GM21390 (cell line): ENCODE data around the gene GNRHR.
A peak's percentile ranks its signal among the peaks of the same experiment; 100 is the strongest.
"Not testable (repeated sequence)": the region's sequence is repeated elsewhere in the genome, so short reads cannot be mapped to it uniquely, and the experiment has no call there.

ENCODE experiments used
- ATAC-seq: cut with Tn5 transposase; IDR thresholded peaks from one replicate; pipeline ENCODE4 v1.9.1; 2021; ENCODE audit not compliant: unreplicated experiment

The GNRHR gene, protein sequence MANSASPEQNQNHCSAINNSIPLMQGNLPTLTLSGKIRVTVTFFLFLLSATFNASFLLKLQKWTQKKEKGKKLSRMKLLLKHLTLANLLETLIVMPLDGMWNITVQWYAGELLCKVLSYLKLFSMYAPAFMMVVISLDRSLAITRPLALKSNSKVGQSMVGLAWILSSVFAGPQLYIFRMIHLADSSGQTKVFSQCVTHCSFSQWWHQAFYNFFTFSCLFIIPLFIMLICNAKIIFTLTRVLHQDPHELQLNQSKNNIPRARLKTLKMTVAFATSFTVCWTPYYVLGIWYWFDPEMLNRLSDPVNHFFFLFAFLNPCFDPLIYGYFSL

DNA sequence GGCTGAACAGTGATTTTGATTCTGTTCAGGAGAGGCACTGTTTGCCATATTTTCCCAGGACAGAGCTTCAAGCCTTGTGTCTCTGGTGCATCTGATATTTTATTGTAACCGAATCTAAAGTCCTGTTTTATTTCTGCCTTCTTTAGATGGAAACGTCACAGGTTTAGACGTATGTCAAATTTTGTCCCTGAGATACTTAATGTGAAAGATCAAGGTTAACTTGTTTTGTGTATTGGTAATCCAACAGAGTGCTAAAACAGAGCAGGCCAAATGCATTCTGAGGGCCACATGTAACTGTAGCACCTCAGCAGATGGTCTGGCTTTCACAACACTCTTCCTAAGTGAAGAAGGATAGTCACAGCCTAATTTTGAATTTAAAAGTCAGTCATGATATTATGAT lies at the start of gene GNRHR:
TSS of gene GNRHR (minus strand) at position 101 of the 400 bp plus-strand sequence. CDS start at position 48, 53 bp downstream.
- no peak for ATAC-seq

DNA sequence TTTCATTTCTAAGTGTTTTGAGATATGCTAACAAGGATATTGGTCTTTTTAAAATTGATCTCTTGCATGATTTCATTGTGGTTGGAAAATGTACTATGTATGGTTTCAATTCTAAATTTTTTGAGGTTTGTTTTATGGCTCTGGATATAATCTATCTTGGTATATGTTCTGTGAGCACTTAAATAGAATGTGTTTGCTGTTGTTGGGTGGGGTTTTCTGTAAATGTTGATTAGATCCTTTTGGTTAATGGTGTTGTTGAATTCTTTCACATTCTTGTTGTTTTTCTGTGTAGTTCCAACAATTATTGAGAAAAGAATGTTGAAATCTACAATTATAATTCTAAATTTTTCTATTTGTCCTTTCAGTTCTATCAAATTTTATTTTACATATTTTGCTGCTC lies 42.6 kb upstream of the GNRHR start:
- ATAC-seq: no peak

DNA sequence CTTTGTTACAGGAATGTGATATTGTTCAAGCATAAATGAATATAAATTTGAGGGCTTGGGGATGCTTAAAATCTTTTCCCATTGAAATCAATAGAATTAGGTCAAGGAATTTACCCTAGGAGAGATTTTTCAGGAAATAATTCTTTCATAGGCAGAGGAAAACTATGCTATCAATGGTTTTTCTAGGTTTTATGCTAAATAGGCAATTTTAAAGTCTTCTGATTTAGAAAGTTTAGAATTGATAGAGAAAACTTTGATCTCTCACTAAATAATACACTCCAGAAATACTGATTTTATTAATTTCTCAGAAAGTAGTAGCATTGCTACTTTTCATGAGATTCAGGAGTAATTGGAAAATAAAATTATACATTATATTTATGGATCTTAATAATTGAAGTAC lies 36.5 kb upstream of the GNRHR start:
- no peak for ATAC-seq

DNA sequence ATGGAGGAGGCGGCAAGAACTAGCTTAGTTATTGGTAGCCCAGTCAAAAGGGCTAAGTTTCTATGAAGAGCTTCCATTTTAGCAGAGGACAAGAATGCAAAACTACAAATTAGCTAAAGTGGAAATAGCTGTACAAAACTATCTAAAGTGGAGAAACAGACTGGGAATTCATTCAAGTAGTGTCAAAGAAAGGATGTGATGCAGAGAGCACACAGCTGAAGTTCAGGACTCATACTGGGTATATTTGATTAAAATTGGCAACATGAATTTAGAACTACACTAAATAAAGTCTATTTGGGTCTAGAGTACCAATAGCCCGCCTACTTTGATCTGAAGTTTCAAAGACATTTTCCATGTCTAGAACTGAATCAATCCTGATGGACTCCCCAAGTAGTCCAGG lies 33.1 kb upstream of the GNRHR start:
- no peak for ATAC-seq

DNA sequence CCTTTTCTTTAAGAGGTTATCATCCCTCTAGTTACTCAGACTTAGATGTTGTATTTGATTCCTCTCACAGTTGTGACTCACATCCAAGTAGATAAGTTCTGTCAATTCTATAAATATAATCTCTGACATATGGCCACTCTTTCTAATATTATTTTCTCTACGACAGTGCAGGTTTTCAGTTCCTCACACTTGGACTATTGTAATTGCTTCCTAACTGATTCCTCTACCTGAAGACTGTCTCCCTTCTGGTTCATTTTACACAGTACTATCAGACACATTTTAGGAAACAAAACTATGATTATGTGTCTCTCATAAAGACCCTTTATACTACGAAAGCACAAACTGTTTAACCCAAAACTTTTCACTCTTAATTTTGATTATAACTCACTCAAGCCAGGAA lies 31.3 kb upstream of the GNRHR start:
- ATAC-seq: peak; percentile 49

DNA sequence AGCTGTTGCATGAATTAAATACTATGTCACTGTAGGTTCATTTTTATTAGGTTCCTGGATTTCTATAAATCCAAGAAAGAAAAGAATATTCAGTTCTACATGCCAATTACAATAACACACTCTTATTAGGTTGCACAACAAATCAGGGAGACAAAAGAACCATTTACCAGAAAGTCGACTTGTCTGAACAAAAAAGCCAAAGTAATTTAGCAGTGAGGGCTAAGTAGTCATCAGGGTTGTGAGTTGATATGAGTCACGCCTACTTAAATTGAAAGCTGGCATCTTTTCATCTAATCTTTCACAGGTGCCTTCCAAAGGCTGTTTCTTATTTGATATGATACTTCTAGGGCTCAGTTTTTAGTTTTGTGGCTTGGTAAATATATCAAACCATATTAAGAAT lies 25.4 kb upstream of the GNRHR start:
- no peak for ATAC-seq

DNA sequence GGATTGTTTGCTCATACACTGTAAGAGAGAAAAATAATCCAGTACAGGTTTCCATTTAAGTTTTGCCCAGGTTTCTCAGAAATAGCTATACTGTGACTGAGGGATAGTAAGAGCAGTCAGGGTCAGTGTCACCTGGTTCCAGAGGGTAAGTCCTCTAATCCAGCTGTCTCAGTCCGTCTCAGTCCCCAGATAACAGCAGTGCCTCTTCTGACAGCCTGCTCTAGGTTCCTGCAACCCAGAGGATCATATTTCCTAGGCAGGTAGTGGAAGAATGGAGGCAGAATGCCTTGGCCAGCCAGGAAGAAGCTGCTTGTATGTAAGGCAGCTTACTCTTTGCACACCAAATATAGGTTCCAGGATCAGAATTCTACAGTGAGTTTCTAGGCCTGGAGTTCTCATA lies 22.6 kb upstream of the GNRHR start:
- ATAC-seq: no peak

DNA sequence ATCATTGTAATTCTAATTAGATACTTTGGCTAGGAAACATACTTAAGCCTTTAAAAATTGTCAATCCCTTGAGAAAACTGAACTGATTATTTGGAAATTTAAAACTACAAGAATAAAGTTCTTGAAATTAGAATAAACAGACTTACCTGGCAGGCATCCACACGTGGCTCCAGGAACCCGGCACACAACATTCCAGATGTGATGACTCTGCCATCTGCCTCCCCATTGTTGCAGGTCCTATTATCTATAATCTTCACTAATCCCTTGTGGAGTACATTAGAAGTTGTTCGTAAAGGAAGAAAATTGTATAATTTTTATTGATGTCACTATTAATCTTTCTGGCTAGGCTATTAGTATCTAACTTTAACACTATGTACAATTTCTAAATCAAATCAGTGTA lies 16.2 kb upstream of the GNRHR start:
- no peak for ATAC-seq

DNA sequence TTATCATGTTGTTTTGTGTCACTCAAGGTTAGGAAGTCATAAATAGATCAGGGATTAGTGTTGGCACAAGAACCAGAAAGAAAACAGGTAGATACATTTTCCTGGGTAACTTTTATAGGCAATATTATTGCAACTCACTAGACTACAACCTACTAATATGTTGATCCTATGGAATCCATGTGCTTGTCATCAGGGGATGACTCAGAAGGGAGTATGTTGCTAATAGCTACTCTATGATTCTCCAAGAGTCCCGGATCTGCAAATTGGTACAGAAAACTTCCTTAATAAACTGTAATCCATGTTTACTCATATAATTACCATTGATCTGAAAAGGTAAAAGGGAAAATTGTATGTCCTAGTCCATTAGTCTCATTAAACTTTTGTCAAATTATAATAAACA lies 11.7 kb upstream of the GNRHR start:
- ATAC-seq: no peak

DNA sequence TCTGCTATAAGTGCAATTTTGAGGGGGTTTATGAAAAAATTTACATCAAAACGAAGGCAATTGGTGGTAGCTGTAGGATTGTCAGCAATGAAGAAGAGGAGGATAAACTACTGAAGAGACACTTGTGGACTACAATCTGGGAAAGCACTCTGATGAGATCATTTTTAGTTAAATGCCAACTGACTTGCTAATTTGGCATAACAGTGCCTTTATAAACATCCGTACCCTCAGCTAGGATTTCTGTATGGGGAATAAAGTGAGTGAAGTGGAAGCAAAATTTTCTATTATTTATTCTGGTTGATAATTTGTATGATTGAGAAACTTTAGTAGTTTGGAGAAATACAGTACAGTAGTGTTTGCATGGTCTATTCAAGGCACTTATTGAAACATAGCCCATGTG lies 11.2 kb upstream of the GNRHR start:
- ATAC-seq: no peak

DNA sequence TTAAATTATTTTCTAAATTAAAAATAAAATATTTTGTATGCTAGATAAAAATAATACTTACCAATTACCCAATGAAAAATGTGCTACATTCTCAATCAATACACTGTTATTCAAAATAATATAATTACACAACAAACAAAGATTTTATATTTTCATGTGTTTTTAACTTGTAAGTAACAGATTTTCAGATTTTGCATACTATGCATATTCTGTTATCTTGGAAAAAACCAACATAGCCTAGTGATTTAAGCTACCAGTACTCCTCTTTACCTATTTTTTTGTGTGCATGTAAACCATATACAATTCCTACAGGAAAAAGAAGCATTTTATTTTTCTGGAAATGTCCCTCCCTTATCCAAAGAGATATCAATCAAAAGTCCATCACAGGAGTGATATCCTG lies 10.0 kb upstream of the GNRHR start:
- ATAC-seq: no peak

DNA sequence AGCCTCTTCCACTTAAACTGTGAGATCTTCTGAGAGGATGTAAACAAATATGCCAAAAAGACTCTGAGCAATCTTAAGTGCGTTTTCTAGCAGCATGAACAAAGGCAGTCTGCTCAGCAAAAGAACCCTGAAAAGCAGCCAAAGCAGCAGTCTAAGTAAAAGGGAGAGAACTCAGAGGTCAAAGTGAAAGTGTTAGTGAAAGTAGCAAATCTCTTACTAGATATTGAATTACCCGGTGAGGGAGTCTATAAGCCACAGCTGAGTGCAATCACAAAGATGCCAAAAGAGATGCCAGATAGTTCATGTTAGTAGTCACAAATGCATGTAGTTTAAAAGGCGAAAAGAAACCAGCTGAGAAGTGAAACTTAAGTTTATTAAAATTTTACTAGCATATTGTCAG lies 7.9 kb upstream of the GNRHR start:
- peak; percentile 99 for ATAC-seq

DNA sequence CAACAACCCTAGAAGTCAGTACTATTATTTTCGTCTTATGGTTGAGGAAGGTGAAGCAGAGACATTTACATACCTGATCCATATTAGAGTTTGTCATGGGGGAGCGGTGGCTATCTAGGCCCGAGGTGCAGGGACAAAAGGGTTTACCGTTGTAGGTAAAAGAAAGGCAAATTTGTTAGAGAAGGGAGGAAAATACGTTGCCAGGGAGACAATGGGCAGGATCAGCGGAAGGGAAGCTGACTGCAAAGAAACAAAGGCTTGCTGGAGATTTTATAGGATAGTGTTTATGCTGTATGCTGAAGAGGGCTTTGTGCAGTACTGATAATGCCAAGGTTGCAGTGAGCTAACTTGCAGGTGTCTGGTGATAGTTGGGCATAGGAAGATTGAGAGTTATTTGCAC lies 2.8 kb upstream of the GNRHR start:
- not testable (repeated sequence) for ATAC-seq

DNA sequence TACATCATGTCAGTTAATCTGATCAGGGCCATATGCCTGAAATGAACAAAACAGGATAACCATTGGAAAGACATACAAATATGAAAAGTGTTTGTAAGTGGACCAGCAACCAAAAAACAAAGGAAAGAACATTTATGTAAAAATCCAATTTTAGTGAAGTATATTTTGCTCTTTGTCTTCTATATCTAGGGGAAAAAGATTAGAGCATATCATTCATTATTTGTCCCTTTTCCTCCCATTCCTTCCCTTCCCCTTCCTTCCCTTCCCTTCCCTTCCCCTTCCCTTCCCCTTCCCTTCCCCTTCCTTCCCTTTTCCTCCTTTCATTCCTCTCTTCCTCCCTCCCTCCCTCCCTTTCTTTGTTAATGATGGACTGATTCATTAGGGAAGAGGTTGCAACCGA lies 1.8 kb upstream of the GNRHR start:
- ATAC-seq: no peak

DNA sequence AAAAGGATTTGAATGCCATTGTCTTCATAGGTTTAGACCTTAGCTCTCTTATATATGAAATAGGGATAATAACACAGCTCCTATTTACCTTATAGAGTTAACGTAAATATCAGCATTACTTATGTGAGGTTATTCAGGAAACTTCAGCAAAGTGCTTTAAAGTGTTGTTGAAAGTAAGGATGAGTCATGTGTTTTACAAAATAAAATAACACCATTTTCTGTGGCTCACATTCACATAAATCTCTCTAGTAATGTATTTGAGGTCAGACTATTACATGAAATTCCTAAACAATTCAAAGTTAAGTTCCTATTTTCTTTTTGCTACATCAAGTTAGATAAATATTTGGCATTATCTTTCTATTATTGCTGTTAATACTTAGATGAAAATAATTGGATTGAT lies 2.9 kb downstream of the GNRHR start:
- no peak for ATAC-seq

DNA sequence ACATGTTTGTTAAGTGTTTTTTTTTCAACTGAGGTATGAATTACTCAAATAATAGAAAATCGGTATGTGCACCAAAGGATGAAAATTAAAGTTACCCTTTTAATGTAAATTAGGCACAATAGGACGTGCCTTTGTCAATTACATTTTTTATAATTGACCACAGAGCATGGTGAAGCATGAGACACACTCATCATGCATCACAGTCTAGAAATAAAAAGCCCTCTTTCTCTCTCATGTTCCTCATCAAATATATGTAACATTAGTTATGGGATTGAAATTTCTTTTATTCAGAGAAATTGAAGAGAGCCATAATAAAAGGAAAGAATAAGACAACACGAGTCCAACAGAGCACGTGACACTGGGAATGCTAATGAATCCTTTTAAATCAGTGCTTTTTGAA lies 3.5 kb downstream of the GNRHR start:
- no peak for ATAC-seq

DNA sequence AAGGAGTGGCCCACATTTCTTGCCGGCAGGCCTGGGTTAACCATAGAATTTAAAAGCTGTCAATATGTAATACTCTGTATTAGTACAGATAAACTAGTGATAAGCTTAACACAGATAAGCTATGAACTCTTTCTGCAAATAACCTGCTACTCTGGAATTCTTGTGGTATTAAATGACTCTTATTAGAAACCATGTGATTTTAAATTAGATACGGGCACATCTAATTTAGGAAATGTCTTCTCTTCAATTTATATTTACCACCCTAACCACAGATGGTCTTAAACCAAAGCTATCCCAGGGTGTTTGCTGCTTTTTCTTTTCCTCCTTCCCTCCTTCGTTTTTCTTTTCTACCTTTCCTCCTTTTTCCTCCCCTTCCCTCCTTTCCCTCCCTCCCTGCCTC lies 4.9 kb downstream of the GNRHR start:
- ATAC-seq: no peak

DNA sequence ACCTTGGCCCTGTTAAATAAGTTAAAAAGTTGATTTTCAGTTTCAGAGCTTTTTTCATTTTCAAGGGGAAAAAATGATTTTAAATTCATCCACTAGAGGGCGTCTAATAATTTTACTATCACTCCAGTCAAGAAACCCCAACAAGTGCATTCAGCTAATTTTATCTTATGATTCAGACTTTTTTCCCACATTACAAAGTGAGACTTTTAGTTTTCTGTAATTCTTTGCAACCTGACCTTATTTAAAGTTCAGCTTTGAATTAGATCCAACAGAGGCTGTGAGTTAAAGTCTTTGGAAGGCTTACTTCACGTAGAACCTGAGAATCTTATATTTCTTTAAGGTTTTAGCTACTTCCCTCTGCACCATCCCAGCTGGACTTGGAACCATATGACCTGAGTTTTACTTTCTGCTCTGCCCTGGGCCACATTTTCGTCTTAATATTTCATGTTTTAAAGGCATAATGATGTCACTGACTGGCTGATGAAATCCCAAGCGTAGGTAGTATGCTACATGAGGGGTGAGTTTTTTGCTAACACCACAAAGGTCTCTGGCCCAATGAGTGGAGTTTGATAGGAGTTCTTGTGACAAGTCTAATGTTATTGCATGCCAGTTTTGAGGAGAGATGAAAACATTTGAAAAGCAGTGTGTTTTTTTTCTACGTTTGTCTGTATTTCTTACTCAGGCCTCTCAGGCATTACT lies 7.2 kb downstream of the GNRHR start:
- peak; percentile 66 for ATAC-seq

DNA sequence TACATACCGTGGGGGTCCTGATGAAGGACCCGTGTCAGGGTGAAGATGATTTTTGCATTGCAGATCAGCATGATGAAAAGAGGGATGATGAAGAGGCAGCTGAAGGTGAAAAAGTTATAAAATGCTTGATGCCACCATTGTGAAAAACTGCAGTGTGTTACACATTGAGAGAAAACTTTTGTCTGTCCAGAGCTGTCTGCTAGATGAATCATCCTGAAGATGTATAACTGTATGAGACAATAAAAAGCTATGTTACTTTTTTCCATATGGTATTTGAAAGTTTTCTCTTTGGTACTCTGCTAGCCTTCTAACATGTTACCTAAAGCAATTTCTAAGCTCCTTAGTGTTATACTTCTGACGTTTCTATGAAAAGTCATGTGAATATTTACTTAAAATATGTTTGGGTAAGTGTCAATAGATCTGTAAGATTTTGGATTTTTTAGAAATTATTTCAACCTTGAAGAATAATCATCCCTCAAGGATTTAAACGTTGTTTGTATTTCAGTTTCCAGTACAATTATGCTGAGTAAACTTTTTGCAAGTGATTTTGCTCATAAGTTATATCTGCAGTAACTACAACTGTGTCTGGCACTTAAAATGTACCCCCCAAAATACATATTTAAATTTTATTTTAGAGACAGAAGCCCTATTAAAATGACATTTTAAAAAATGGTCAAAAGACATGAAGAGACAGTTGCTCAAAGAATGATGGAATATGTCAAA lies 9.5 kb downstream of the GNRHR start:
- ATAC-seq: no peak

DNA sequence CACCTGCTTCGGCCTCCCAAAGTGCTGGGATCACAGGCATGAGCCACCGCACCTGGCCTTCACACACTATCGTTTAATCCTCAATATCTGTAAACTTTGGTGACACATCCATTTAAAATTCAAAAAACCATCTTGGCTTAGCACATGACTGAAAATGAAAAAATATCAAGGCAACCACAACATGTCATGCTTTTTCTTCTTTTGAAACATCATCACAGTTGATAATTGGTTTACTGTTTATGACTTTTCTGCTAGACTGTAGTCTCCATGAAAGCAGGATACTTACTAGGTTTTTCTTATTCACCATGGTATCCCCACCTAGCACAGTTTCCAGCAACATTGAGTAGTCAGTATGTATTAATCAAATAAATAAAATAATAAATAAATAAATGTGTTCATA lies 11.0 kb downstream of the GNRHR start:
- no peak for ATAC-seq

DNA sequence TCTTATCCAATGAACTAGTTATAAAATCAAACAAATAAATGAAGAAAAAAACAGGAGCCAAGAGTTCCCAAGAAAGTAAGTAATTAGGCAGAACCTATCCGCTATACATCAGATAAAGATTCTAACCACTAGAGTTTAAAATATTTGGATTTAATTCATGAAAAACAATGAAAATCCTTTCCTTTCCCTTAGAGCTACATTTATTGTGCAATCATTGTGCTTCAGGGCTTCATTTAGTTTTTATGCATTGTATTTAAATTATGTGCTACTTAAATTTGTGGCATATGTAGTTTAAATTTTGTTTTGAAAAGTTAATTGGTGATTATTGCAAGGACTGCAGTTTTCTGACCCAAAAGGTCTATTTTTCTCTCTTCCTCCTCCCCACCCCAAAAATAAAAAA lies 17.9 kb downstream of the GNRHR start:
- no peak for ATAC-seq

DNA sequence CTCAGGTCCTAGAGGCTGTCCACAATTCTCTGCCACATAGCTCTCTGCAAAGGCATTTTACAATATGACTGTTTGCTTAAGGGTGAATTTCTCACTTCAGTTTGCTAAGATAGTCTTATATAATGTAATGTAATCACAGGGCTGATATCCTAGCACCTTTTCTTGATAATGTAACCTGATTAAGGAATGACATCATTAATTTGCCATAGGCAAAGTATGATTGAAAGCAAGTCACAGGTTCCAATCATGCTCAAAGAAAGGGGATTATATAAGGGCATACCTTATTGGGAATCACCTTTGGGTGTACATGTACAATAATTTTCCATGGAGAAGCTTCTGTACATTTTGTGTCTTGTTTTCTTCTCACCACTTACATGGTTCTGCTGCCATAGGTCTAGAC lies 18.9 kb downstream of the GNRHR start:
- ATAC-seq: no peak
